ENCODE data around the gene CRY2.

The CRY2 gene

DNA sequence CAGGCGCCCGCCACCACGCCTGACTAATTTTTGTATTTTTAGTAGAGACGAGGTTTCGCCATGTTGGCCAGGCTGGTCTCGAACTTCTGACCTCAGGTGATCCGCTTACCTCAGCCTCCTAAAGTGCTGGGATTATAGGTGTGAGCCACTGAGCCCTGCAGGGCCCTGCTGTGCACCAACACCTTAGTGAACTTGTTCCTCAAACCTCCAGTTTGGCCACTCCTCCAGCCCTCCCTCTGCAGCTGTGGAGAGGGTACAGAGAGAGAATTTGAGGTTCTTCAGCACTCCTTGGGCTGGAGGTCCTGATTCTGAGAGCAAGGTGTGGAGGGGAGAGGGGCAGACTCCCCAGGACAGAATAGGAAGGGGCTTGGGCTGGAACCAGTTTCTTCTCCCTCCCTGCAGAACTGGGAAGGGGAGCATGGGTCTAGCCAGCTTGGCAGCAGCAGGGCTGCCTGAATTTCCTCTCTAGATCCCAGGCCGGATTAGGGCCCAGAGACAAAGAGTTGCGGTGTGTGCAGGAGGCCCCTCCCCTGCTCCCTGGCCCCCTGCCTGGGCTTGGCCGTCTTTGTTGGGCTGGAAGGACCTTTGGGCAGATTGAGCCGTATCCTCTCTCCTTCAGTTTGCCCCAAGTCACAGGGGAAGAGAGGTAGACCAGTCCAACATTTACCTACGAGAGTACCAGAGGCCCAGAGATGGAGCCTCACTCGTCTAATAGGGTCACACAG is 72.7 kb downstream of the CRY2 start:
- no peak for DNase-seq

DNA sequence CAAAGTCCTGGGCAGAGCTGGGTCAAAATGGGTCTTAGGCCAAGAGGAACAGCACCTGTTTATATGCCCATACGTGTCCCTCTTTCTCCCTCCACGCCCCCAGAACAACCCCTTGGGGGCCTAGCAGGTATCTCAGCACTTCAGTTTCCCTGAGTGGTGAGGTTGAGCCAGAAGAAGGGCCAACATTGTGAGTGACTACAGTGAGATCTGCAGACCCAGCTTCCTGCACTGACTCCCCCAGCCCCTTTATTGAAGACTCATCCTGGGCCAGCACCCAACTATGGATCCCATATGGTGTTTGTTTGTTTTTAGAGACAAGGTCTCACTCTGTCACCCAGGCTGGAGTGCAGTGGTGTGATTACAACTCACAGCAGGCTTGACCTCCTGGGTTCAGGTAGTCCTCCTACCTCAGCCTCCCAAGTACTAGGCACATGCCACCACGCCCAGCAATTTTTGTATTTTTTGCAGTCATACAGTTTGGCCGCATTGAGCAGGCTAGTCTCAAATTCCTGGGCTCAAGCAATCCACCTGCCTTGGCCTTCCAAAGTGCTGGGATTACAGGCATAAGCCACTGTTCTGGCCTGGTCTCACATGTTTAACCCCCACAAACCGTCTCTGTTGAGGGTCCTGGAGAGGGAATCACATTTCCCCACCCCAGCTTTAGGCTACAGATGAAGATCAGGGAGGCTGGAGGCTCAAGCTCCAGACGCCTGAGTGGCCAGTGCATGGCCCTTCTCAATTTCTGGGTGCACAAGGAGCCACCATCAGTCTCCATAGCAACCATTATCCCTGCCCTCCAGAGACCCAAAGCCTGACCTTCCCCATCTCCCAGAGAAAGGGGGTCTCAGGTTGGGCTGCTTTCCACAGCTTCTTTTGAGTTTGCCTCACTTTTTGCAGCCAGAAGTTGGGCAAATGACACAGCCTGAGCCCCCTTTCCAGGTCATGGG is 73.5 kb downstream of the CRY2 start:
- DNase-seq = no peak

DNA sequence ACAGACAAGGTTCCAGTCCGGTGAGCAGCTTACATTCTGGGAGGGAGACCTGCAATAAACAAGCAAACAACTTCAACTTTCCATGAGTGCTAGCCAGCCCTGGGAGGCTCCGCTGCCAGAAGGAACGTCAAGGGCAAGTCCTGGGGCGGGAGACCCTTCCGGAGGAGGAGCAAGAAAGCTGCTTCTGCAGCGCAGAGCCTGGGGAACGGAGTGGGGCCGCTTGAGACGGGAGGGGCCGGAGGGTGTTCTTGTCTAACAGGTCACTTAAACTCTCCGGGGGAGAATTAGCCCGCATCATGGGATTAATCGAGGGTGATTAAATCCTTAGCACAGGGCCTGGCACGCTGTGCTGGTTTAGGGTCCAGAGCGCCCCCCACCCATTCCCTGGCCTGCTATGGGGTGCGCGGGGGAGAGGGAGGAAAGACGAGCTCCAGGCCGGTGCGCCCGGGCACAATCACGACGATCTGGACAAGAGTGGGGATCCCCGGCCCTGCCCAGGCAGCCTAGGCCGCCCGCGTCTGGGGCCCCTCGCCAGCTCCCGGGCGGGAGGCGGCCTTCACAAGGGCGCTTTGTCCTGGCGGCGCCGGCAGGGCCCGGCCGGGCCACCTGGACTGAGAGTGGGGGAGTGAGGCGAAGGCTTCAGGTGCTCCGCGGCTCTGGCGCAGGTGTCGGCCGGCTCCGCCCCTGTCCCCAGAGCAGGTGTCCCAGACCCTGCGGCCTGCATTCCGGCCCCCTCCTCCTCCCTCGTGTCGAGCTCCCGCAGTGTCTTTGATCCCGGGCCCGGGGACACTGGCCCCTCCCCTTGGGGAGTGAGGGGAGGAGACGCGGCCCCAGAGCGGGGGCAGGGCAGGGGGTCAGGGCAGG is 74.5 kb downstream of the CRY2 start:
- DNase-seq = no peak

DNA sequence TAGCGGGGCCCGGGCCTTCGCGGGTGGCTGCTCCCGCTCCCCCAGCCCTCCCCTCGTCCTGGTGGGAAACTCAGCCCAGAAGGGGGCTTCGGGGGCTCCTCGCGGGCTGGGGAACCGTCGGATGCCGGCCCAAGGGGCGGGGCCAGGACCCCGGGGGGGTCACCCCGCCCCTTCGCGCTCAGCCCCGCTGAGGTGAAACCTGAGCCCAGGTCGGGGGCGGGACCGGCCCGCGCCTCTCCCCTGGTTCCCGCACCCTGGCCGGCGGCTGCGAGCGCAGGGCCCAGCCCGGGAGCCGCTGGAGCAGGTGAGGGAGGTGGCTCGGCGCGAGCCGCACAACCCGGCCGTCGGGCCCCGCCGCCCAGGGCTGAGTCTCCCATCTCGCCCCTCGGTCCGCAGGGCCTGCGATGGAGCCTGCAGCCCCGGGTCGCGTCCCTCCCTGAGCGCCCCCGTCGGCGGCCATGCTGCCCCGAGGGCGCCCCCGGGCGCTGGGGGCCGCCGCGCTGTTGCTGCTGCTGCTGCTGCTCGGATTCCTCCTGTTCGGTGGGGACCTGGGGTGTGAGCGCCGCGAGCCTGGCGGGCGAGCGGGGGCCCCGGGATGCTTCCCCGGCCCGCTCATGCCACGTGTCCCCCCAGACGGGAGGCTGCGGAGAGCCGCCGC is 75.3 kb downstream of the CRY2 start, which contains the start of gene LARGE2:
LARGE2 (plus strand) TSS at position 232 of the 658 bp plus-strand sequence; CDS start at position 459, 227 bp downstream.
- no peak for DNase-seq

DNA sequence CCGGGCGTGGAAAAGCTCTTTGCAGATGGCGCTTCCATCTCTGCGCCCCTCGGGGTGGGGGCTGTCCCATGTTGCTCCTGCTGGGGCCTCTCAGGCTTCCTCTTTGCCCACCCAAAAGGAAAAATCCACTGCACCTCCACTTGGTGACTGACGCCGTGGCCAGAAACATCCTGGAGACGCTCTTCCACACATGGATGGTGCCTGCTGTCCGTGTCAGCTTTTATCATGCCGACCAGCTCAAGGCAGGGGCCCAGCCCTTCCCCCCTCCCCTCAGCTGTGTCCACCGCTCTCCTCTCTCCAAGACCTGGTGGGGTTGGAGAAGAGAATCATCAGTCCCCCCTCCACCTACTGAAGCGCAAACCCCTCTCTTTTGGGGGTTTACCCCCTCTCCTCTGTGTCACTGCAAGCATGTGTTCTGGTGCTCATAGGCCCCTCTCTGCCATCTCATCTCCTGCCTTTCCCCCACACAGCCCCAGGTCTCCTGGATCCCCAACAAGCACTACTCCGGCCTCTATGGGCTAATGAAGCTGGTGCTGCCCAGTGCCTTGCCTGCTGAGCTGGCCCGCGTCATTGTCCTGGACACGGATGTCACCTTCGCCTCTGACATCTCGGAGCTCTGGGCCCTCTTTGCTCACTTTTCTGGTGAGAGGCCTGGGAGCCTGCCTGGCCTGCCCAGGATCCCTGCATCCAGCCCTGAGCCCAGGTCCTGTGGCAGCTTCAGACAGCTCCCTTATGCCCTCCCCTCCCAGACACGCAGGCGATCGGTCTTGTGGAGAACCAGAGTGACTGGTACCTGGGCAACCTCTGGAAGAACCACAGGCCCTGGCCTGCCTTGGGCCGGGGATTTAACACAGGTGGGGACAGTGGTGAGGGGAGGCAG is 77.0 kb downstream of the CRY2 start:
- no peak for DNase-seq

DNA sequence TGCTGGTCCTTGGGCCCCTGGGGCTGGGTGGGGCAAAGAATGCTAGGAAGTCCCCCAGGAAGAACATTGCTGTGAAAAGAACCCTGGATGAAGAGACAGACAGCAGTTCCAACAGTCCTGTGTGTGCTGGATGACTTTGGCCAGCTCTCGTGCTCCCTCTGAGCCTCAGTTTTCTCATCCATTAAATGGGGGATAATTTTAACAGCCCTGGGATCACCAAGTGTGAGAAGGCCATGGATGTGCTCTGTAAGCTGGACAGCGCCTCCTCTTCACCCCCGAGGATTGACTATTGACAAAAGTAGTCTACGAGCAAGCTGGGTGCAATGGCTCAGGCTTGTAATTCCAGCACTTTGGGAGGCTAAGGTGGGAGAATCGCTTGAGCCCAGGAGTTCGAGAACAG is 77.7 kb downstream of the CRY2 start:
- no peak for DNase-seq

DNA sequence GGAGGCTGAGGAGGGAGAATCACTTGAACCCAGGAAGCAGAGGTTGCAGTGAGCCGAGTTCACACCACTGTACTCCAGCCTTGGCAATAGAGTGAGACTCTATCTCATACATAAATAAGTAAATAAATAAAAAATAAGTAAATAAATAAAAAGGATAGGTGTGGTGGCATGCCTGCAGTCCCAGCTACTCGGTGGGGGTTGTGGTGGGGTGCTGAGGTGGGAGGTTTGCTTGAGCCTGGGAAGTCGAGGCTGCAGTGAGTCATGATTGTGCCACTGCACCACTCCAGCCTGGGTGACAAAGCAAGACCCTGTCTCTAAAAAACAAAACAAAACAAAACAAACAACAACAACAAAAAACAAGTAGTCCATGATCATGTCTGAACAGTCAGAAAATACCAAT is 78.3 kb downstream of the CRY2 start:
- no peak for DNase-seq

DNA sequence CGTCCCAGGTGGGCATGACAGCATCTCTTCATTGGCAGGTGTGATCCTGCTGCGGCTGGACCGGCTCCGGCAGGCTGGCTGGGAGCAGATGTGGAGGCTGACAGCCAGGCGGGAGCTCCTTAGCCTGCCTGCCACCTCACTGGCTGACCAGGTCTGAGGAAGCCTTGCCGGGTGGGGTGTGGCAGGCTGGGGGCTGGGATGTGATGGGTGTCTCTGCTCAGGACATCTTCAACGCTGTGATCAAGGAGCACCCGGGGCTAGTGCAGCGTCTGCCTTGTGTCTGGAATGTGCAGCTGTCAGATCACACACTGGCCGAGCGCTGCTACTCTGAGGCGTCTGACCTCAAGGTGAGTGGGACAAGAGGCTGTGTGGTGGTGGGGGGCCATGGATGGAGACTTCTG is 78.7 kb downstream of the CRY2 start:
- DNase-seq = no peak

DNA sequence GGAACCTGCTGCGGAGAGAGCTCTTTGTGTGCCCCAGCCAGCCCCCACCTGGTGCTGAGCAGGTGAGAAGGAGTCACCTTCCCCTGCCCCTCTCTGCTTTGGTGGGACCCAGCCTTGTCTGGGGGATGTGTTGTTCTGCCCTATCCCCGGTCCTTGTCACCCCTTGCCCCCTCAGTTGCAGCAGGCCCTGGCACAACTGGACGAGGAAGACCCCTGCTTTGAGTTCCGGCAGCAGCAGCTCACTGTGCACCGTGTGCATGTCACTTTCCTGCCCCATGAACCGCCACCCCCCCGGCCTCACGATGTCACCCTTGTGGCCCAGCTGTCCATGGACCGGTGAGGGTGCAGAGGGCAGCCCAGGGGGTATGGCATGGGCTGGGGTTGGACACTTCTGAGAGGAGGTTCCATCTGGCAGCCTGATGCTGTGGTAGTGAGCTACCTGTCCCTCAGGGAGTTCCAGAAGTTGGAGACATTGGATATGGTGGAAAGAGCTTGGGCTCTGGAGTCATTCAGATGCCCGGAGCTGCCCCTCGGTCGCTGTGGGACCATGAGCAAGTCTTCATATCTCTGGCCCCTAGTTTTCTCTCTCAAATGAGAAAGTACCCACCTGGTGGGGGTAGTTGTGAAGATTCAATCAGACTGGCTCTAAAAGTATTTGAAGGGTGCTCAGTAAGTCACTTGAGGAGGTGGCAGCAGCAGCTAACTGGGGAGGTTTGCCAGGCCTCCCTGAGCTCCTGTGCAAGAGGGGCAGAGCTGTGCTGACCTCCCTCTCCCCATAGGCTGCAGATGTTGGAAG is 79.5 kb downstream of the CRY2 start:
- DNase-seq = no peak

DNA sequence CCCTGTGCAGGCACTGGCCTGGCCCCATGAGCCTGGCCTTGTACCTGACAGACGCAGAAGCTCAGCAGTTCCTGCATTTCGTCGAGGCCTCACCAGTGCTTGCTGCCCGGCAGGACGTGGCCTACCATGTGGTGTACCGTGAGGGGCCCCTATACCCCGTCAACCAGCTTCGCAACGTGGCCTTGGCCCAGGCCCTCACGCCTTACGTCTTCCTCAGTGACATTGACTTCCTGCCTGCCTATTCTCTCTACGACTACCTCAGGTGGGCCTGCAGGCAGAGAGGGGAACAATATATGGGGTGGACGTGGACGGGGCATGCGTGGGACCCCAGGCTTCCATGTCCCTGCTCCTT is 80.0 kb downstream of the CRY2 start:
- DNase-seq = no peak

DNA sequence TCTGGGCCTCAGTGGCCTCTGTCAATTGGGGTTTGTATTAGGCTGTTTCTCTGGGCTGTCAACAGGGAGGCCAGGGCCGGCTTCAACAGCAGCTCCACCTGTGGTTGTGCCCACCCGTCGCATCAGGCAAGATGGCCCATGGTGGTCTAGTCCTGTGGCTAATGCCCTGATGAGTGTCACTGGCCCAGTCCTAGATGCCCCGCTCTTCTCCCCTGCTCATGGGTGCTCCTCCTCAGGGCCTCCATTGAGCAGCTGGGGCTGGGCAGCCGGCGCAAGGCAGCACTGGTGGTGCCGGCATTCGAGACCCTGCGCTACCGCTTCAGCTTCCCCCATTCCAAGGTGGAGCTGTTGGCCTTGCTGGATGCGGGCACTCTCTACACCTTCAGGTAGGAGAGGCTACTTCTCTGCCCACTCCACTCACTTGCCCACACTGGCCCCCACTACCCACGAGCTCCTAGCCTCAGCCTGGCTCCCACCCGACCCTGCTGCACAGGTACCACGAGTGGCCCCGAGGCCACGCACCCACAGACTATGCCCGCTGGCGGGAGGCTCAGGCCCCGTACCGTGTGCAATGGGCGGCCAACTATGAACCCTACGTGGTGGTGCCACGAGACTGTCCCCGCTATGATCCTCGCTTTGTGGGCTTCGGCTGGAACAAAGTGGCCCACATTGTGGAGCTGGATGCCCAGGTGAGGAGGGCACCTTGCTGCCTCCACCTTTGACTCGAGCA is 80.6 kb downstream of the CRY2 start:
- no peak for DNase-seq

DNA sequence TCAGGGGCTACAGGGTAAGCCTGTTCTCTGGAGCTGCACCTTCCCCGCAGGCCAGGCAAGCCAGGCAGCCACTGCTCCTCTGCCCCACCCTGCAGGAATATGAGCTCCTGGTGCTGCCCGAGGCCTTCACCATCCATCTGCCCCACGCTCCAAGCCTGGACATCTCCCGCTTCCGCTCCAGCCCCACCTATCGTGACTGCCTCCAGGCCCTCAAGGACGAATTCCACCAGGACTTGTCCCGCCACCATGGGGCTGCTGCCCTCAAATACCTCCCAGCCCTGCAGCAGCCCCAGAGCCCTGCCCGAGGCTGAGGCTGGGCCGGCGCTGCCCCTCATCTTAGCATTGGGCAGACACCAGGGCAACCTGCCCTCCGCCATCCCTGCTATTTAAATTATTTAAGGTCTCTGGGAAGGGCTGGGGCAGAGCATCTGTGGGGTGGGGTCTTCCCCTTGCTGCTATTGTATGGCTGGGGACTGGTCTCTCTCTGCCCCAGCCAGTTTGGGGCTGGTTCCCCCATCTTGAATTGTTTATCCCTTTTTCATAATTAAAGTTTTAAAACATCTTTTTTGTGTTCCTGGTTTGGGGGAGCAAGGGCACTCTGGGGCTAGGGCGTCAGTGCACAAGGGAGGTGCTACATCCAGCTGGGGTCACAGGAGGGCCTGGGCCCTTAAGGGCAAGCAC is 81.4 kb downstream of the CRY2 start:
- no peak for DNase-seq

DNA sequence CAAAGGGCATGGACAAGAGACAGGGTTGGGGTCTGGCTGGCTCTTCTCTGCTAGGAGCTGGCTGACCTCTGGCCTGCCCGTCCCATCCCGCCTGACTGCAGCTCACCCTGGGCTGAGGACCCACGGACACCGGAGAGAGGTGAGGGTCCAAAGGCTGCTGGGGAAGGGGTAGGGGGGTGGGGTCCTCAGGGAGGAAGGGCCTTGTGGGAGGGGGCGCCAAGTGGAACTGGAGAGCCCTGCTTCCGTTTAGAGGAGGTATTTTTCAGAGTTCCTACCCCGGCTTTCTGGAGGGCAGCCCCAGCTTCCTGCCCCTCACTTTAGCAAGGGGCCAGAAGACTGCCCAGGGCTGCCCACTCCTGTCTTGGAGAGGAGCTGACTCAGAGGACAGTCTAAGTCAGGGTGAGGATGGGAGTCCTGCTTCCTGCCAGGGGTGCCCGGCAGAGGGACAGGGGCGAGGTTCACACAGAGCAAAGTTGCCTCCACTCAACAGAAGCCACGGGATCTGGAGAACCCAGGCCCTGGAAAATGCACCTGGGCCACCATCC is 82.3 kb downstream of the CRY2 start:
- DNase-seq = no peak

DNA sequence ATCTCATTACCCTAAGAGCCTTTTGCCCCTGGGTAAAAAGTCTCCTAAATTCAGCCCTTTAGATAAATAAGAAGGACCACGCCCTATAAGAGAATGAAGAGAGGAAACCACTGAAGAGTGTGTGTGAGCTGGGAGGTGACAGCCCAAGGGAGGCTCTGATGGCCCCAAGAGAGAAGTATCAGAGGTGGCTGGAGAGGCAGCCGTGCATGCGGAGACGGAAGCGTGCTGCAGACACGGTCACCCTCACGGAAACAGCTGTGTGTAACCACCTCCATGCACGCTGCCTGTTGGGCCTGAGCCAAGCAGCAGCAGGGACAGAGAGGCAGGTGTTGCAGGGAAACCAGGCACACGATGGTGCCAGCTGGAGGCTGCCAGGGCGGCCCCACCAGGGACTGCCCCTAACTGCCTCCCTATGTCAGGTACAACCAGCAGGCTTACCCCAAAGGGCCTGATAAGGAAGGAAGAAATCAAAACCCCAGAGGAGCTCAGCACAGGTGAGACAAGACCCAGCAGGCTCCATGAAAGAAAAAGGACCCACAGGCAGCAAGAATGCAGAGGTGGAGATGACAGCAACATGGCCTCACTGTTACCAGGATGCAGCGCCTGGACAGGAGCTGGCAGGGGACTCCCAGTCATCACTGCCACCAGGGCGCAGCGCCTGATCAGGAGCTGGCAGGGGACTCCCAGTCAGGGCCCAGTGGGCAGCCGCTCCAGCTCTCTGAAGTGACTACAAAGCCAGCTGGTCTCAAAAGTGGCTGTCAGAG is 82.9 kb downstream of the CRY2 start:
- no peak for DNase-seq

DNA sequence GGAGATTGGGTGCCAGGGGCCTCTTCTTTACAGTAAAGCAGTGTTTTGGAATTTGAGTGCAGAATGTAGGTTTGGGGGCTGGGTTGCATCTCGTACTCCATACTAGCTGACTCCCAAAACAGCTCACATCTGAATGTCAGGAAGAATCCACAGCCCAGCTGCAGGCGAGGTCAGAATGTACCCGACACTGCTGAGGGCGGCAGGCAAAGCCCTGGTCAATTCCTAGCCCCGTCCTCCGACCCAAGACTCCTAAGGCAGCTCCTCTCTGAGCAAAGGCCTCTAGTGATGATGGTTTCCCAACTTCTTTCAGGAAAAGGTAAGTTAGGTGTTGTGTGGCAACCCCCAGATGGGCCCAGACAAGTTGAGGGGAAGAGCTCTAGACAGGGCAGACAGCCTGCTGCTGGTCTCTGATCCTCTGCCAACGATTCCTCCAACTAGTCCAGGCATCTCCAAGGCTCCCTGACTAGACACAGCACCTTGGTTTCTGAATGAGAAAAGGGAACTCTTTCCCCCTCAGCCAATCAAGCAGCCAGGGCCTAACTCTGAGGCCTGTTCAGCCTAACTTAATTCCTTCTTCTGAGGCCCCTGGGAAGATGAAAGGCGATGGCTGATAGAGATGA is 83.8 kb downstream of the CRY2 start:
- no peak for DNase-seq

DNA sequence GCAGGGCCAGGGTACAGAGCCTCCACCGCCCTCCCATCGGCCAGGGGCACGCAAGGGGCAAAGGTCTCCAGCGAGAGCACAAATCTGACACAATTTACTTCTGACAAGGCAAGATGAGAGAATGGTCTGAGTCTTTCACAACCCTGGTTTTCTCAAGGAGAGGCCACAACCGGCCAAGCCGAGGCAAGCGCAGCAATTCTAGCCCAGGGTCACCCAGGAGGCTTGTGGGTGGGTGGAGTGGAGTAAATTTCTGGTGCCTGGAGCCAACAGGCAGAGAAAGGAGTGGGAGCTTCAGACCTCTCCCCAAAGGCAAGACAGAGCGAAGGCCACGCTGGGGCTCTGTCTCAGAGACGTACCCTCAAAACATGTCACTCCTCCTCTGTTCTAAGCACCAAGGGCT is 84.5 kb downstream of the CRY2 start:
- DNase-seq = no peak

DNA sequence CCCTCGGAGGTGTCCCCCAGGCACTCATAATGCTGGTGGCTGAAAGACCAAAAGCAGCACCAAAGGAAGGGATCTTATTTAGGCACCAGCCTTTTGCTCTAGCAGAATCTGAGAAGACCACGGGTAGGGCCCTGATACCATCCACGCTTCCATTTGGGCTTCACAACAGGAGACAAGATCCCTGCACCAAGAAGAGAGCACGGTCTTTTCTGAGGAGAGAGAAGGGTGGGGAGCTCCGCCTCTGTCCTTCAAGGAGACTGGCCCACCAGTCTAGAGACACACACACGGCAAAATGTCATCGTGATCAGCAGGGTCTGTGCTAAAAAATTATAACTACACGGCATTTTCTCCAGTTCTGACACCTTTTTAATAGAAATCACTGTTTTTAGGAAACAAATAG is 84.9 kb downstream of the CRY2 start:
- no peak for DNase-seq

Measured in OCI-M1 (cell line).